OCI-LY3 (cell line): ENCODE measurements around the gene FBXL4.

Source experiments
- EZH2phosphoT487 ChIP-seq: fragments of 200-600 bp; shearing (Covaris generic); IDR thresholded peaks from 2 replicates; pipeline ENCODE4 v1.6.1; 2018; ENCODE audit warnings: antibody characterized with exemption, mixed run types, low read depth
- TF ChIP-seq, protein P1 (sequence below): fragments of 200-600, 300-600 bp; sonication (generic); IDR thresholded peaks from 2 replicates; pipeline ENCODE4 v1.5.1; 2014; ENCODE audit warnings: antibody characterized with exemption, low read length, low read depth

- TF ChIP-seq, protein P1, sequence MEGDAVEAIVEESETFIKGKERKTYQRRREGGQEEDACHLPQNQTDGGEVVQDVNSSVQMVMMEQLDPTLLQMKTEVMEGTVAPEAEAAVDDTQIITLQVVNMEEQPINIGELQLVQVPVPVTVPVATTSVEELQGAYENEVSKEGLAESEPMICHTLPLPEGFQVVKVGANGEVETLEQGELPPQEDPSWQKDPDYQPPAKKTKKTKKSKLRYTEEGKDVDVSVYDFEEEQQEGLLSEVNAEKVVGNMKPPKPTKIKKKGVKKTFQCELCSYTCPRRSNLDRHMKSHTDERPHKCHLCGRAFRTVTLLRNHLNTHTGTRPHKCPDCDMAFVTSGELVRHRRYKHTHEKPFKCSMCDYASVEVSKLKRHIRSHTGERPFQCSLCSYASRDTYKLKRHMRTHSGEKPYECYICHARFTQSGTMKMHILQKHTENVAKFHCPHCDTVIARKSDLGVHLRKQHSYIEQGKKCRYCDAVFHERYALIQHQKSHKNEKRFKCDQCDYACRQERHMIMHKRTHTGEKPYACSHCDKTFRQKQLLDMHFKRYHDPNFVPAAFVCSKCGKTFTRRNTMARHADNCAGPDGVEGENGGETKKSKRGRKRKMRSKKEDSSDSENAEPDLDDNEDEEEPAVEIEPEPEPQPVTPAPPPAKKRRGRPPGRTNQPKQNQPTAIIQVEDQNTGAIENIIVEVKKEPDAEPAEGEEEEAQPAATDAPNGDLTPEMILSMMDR, result no peak
- no peak for TF ChIP-seq EZH2phosphoT487
Observed at GRCh38 chr6:98985391-98985790, 37.6 kb upstream of the FBXL4 start.
